HepG2 (cell line): Measurements from ENCODE around the gene SRSF10. TPM values are rescaled to one million over a fixed set of nuclear protein-coding genes. Genes with fewer than 3 reads are reported as not detected.

ENCODE experiments used
- EEA1 ChIP-seq: sonication (generic); formaldehyde crosslinking; IDR thresholded peaks from 2 replicates; pipeline ENCODE4 v1.5.1; 2020; ENCODE audit warnings: mild to moderate bottlenecking, missing genetic modification reagents, borderline replicate concordance
- HNRNPK ChIP-seq: fragments of 200-400 bp; formaldehyde crosslinking; IDR thresholded peaks from 2 replicates; pipeline ENCODE4 v1.6.1; 2018; ENCODE audit warnings: low read length, low read depth, moderate library complexity, mild to moderate bottlenecking; ENCODE audit not compliant: poor library complexity, severe bottlenecking
- KAT8 ChIP-seq: IDR thresholded peaks from 2 replicates; pipeline ENCODE4 v1.6.1; 2016; ENCODE audit warnings: missing genetic modification reagents, missing compliant biosample characterization
- KDM4B ChIP-seq: sonication (generic); formaldehyde crosslinking; IDR thresholded peaks from 2 replicates; pipeline ENCODE4 v1.4.0; 2020; ENCODE audit warnings: missing genetic modification reagents
- RFX1 ChIP-seq: fragments of 450-650 bp; IDR thresholded peaks from 2 replicates; pipeline ENCODE4 v1.6.1; 2017
- SSRP1 ChIP-seq: IDR thresholded peaks from 2 replicates; pipeline ENCODE4 v1.6.1; 2016; ENCODE audit warnings: control low read depth
- ZFP82 ChIP-seq: sonication (generic); formaldehyde crosslinking; IDR thresholded peaks from 2 replicates; pipeline ENCODE4 v1.5.1; 2020; ENCODE audit warnings: mild to moderate bottlenecking, missing genetic modification reagents, borderline replicate concordance
- ZNF431 ChIP-seq: sonication (generic); formaldehyde crosslinking; IDR thresholded peaks from 2 replicates; pipeline ENCODE4 v1.9.0; 2022; ENCODE audit warnings: missing genetic modification reagents, low read depth, mild to moderate bottlenecking, borderline replicate concordance
- ZNF543 ChIP-seq: sonication (generic); formaldehyde crosslinking; IDR thresholded peaks from 2 replicates; pipeline ENCODE4 v1.4.0; 2020; ENCODE audit warnings: mild to moderate bottlenecking, missing genetic modification reagents
- ZNF546 ChIP-seq: sonication (generic); formaldehyde crosslinking; conservative IDR thresholded peaks from 2 replicates; pipeline ENCODE4 v1.8.1; 2023; ENCODE audit warnings: mild to moderate bottlenecking, missing genetic modification reagents
- ZNF709 ChIP-seq: sonication (generic); formaldehyde crosslinking; IDR thresholded peaks from 2 replicates; pipeline ENCODE4 v1.5.0; 2020; ENCODE audit warnings: mild to moderate bottlenecking, missing genetic modification reagents
- ZNF780A ChIP-seq: sonication (generic); formaldehyde crosslinking; IDR thresholded peaks from 2 replicates; pipeline ENCODE4 v1.8.0; 2022; ENCODE audit warnings: mild to moderate bottlenecking, missing genetic modification reagents, moderate library complexity
- polyA plus RNA-seq, 8 experiments: library from polyadenylated mRNA; depleted of rRNA in 3 of 8; stranded (reverse) in 7 of 8; unstranded in 1 of 8; fragments of >200 nt; fragmentation: Illumina TruSeq in 4 of 8; extraction: Trizol in 4 of 8; gene quantifications; 2 replicates each; pipeline versions ENCODE4 v1.2.1 to v1.2.3, GENCODE V29; 2011 to 2016; ENCODE audit warnings: low read depth in 4 of 8, missing spikeins in 1 of 8, mixed read lengths in 1 of 8; ENCODE audit not compliant: insufficient read depth in 1 of 8
- total RNA-seq, 5 experiments: library from RNA; depleted of rRNA; stranded (reverse); fragments of >200 nt; fragmentation: Illumina TruSeq; extraction: Trizol; gene quantifications; 2 replicates each; pipeline ENCODE4 v1.2.3, GENCODE V29; 2016; ENCODE audit warnings: low read depth in 1 of 5
- TF ChIP-seq, protein P1 (sequence below): sonication (generic); formaldehyde crosslinking; IDR thresholded peaks from 2 replicates; pipeline ENCODE4 v1.5.1; 2020; ENCODE audit warnings: mild to moderate bottlenecking, missing genetic modification reagents, borderline replicate concordance
- TF ChIP-seq, protein P2 (sequence below): IDR thresholded peaks from 2 replicates; pipeline ENCODE4 v1.6.1; 2016; ENCODE audit warnings: low read depth, control low read depth
- TF ChIP-seq, protein P3 (sequence below), 2 experiments: sonication (generic) in 1 of 2; formaldehyde crosslinking in 1 of 2; IDR thresholded peaks; 2 replicates each; pipeline versions ENCODE4 v1.4.0 to v1.6.1; 2016 to 2020; ENCODE audit warnings: borderline replicate concordance in 1 of 2, low read depth in 1 of 2, mild to moderate bottlenecking in 1 of 2, missing genetic modification reagents in 1 of 2
- TF ChIP-seq, protein P4 (sequence below): sonication (generic); formaldehyde crosslinking; IDR thresholded peaks from 2 replicates; pipeline ENCODE4 v1.8.0; 2022; ENCODE audit warnings: missing genetic modification reagents, low read depth, mild to moderate bottlenecking, borderline replicate concordance

SRSF10 gene
- total and polyA plus RNA-seq, 2 of the 13 experiments (the other 11 are each of a cell fraction or from before 2014, with no cell fraction given) = 126 to 186 TPM

DNA sequence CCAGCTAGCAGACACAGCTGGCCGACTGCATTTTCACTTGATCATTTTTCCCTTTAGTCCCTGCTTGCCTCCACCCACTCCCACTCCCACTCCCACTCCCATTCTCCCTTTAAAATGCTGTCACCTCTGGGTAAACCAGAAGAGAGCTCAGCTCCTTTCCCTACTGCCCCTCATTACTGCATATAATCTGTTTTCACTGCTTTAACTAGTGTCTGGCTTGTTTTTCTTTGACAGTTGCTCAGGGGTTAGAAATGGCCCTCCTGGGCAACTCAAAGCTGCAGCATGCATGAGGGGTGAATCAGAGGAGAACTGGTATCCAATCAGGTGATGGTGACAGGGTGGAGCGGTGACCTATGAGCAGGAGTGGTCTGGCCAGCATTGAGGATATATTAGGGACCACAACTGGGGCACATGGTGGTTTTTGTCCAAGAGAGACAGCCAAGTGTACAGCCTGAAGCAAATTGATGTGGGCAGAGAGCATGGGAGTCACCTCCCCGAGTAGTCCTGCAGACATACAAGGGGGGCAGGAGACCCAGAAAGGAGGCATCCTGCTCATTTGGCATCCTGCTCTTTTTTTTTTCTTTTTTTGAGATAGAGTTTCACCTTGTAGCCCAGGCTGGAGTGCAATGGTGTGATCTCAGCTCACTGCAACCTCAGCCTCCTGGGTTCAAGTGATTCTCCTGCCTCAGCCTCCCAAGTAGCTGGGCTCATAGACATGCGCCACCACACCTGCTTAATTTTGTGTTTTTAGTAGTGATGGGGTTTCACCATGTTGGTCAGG lies 42.6 kb upstream of the SRSF10 start (continued):
- TF ChIP-seq, protein P1, sequence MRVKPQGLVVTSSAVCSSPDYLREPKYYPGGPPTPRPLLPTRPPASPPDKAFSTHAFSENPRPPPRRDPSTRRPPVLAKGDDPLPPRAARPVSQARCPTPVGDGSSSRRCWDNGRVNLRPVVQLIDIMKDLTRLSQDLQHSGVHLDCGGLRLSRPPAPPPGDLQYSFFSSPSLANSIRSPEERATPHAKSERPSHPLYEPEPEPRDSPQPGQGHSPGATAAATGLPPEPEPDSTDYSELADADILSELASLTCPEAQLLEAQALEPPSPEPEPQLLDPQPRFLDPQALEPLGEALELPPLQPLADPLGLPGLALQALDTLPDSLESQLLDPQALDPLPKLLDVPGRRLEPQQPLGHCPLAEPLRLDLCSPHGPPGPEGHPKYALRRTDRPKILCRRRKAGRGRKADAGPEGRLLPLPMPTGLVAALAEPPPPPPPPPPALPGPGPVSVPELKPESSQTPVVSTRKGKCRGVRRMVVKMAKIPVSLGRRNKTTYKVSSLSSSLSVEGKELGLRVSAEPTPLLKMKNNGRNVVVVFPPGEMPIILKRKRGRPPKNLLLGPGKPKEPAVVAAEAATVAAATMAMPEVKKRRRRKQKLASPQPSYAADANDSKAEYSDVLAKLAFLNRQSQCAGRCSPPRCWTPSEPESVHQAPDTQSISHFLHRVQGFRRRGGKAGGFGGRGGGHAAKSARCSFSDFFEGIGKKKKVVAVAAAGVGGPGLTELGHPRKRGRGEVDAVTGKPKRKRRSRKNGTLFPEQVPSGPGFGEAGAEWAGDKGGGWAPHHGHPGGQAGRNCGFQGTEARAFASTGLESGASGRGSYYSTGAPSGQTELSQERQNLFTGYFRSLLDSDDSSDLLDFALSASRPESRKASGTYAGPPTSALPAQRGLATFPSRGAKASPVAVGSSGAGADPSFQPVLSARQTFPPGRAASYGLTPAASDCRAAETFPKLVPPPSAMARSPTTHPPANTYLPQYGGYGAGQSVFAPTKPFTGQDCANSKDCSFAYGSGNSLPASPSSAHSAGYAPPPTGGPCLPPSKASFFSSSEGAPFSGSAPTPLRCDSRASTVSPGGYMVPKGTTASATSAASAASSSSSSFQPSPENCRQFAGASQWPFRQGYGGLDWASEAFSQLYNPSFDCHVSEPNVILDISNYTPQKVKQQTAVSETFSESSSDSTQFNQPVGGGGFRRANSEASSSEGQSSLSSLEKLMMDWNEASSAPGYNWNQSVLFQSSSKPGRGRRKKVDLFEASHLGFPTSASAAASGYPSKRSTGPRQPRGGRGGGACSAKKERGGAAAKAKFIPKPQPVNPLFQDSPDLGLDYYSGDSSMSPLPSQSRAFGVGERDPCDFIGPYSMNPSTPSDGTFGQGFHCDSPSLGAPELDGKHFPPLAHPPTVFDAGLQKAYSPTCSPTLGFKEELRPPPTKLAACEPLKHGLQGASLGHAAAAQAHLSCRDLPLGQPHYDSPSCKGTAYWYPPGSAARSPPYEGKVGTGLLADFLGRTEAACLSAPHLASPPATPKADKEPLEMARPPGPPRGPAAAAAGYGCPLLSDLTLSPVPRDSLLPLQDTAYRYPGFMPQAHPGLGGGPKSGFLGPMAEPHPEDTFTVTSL = no peak; the same call in 1 of the 2 replicates
- TF ChIP-seq RFX1 (no peak), SSRP1 (CRISPR knock-in tag) (no peak), ZNF431 (CRISPR knock-in tag) (0 out of 2 replicates have a peak, but pooled peaks have one; percentile 45), ZNF546 (peak; percentile 67; the same call in 1 of the 2 replicates), HNRNPK (no peak), ZFP82 (CRISPR knock-in tag) (peak; percentile 60; the same call in 1 of the 2 replicates), ZNF780A (CRISPR knock-in tag) (0 out of 2 replicates have a peak, but pooled peaks have one; percentile 25), ZNF543 (0 out of 2 replicates have a peak, but pooled peaks have one; percentile 51), KDM4B (no peak), EEA1 (CRISPR knock-in tag) (no peak), KAT8 (no peak), ZNF709 (CRISPR knock-in tag) (0 out of 2 replicates have a peak, but pooled peaks have one; percentile 19)
- TF ChIP-seq, protein P2, sequence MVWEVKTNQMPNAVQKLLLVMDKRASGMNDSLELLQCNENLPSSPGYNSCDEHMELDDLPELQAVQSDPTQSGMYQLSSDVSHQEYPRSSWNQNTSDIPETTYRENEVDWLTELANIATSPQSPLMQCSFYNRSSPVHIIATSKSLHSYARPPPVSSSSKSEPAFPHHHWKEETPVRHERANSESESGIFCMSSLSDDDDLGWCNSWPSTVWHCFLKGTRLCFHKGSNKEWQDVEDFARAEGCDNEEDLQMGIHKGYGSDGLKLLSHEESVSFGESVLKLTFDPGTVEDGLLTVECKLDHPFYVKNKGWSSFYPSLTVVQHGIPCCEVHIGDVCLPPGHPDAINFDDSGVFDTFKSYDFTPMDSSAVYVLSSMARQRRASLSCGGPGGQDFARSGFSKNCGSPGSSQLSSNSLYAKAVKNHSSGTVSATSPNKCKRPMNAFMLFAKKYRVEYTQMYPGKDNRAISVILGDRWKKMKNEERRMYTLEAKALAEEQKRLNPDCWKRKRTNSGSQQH (CRISPR knock-in tag) = no peak
- TF ChIP-seq, protein P3, sequence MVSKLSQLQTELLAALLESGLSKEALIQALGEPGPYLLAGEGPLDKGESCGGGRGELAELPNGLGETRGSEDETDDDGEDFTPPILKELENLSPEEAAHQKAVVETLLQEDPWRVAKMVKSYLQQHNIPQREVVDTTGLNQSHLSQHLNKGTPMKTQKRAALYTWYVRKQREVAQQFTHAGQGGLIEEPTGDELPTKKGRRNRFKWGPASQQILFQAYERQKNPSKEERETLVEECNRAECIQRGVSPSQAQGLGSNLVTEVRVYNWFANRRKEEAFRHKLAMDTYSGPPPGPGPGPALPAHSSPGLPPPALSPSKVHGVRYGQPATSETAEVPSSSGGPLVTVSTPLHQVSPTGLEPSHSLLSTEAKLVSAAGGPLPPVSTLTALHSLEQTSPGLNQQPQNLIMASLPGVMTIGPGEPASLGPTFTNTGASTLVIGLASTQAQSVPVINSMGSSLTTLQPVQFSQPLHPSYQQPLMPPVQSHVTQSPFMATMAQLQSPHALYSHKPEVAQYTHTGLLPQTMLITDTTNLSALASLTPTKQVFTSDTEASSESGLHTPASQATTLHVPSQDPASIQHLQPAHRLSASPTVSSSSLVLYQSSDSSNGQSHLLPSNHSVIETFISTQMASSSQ (IDR thresholded peaks at IDR 0.05; ENCODE audit: low read depth) = no peak
- TF ChIP-seq, protein P3 (CRISPR knock-in tag; IDR thresholded peaks at IDR 0.05; ENCODE audit: borderline replicate concordance) = 0 out of 2 replicates have a peak, but pooled peaks have one; percentile 32
- TF ChIP-seq, protein P4, sequence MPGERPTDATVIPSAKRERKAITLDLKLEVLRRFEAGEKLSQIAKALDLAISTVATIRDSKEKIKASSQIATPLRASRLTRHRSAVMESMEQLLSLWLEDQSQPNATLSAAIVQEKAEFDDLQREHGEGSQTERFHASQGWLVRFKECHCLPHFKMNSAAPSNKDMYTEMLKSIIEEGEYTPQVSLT = no peak
